K562 (cell line): ENCODE results near the gene DHCR24. TPM values are rescaled to one million over a fixed set of nuclear protein-coding genes. Genes with fewer than 3 reads are reported as not detected.

ENCODE experiments used
- ATAC-seq: fragments of 200-7000 bp; cut with Tn5 transposase; 3 replicates; pipeline ENCODE4 v1.9.1; 2020; ENCODE audit warnings: moderate library complexity
- BruUV-seq: library from RNA; stranded (reverse); fragments of 400-500 nt; replicated peaks from 2 replicates; lab custom pipeline; 2021; lab: Mats Ljungman, UMichigan
- CTCF ChIA-PET: fragments of 300-600 bp; formaldehyde crosslinking; extraction: SDS; loops from one replicate; lab custom pipeline; 2021; ENCODE audit warnings: low intra/inter-chr PET ratio; lab: Yijun Ruan, JAX
- POLR2A ChIA-PET: fragments of 300-600, 350-650 bp; sonication (Branson Sonifier 250); formaldehyde crosslinking; extraction: SDS; loops from one replicate; lab custom pipeline; 2021; ENCODE audit warnings: antibody characterized with exemption, inconsistent platforms; lab: Yijun Ruan, JAX
- DNase-seq, 4 experiments: peaks; one replicate each; pipeline versions ENCODE4 v3.0.0 to v3.0.0-alpha.2; 2011 to 2018; ENCODE audit warnings: low spot score in 3 of 4, mixed read lengths in 3 of 4; ENCODE audit errors: extremely low read depth in 1 of 4
- FAIRE-seq: peaks from 2 replicates; lab custom pipeline; 2011; peaks lifted over from hg19 to GRCh38; lab: Jason Lieb, UNC
- H2AFZ ChIP-seq: 2 replicates; pipeline ENCODE4 v1.6.0; 2011; ENCODE audit warnings: low read depth, low read length, control low read depth, inconsistent platforms
- H3K27ac ChIP-seq: fragments of 200-600 bp; 3 replicates; pipeline ENCODE4 v1.8.0; 2011; ENCODE audit warnings: low read depth, mild to moderate bottlenecking, control low read depth, inconsistent platforms, low read length, moderate library complexity, mixed read lengths; ENCODE audit errors: extremely low read depth
- H3K27me3 ChIP-seq, 2 experiments: fragments of 300-600 bp in 1 of 2; 2 replicates in 1 of 2; 3 replicates in 1 of 2; pipeline versions ENCODE4 v1.6.0 to v1.8.0; 2011; ENCODE audit warnings: inconsistent platforms in 2 of 2, low read length in 2 of 2, mild to moderate bottlenecking in 1 of 2, mixed read lengths in 1 of 2, moderate library complexity in 1 of 2; ENCODE audit not compliant: control insufficient read depth in 2 of 2, insufficient read depth in 2 of 2
- H3K36me3 ChIP-seq: fragments of 300-600 bp; 3 replicates; pipeline ENCODE4 v1.8.0; 2011; ENCODE audit warnings: mild to moderate bottlenecking, low read length, inconsistent platforms; ENCODE audit not compliant: control insufficient read depth, insufficient read depth
- H3K4me1 ChIP-seq, 2 experiments: fragments of 200-600 bp in 1 of 2; replicated peaks in 1 of 2; 2 replicates in 1 of 2; 3 replicates in 1 of 2; pipeline versions ENCODE4 v1.5.1 to v1.8.0; 2011; ENCODE audit warnings: inconsistent platforms in 2 of 2, low read length in 2 of 2, mild to moderate bottlenecking in 1 of 2, mixed read lengths in 1 of 2, moderate library complexity in 1 of 2; ENCODE audit not compliant: control insufficient read depth in 2 of 2, insufficient read depth in 2 of 2
- H3K4me2 ChIP-seq: 2 replicates; pipeline ENCODE4 v1.6.1; 2011; ENCODE audit warnings: low read length, control low read depth, inconsistent platforms, mixed read lengths; ENCODE audit not compliant: insufficient read depth
- H3K4me3 ChIP-seq: fragments of 200-600 bp; sonication (generic), shearing (Covaris generic); 2 replicates; pipeline ENCODE4 v1.5.1; 2016; ENCODE audit warnings: control low read depth, inconsistent platforms
- H3K79me2 ChIP-seq: fragments of 200-600 bp; 3 replicates; pipeline ENCODE4 v1.8.0; 2011; ENCODE audit warnings: low read length, inconsistent platforms; ENCODE audit not compliant: control insufficient read depth, insufficient read depth
- H3K9ac ChIP-seq, 2 experiments: 2 replicates each; pipeline versions ENCODE4 v1.6.0 to v1.6.1; 2011; ENCODE audit warnings: low read depth in 2 of 2, low read length in 2 of 2, control low read depth in 1 of 2, inconsistent platforms in 1 of 2, mild to moderate bottlenecking in 1 of 2, mixed read lengths in 1 of 2; ENCODE audit not compliant: insufficient read depth in 1 of 2
- H3K9me1 ChIP-seq: one replicate; pipeline ENCODE4 v1.6.0; 2011; ENCODE audit warnings: inconsistent platforms, mild to moderate bottlenecking, low read length, moderate library complexity; ENCODE audit not compliant: control insufficient read depth, insufficient read depth
- H3K9me3 ChIP-seq: replicated peaks from 2 replicates; pipeline ENCODE4 v1.5.1; 2011; ENCODE audit warnings: low read depth, low read length, inconsistent platforms; ENCODE audit not compliant: control insufficient read depth, insufficient read depth
- H4K20me1 ChIP-seq: replicated peaks from 2 replicates; pipeline ENCODE4 v1.6.1; 2011; ENCODE audit warnings: low read length, inconsistent platforms, mixed read lengths; ENCODE audit not compliant: control insufficient read depth, insufficient read depth
- in situ Hi-C: fragments of 300-500 bp; cut with MboI; formaldehyde crosslinking; loops from 4 replicates; pipeline ENCODE4 v1.15.0; 2018; ENCODE audit warnings: inconsistent platforms, mixed read lengths
- intact Hi-C: fragments of 100-400 bp; cut with micrococcal nuclease; formaldehyde crosslinking; loops from 2 replicates; pipeline ENCODE4 v1.14.2; 2022
- polyA plus RNA-seq, 8 experiments: library from polyadenylated mRNA; depleted of rRNA in 4 of 8; stranded (reverse) in 5 of 8; unstranded in 3 of 8; fragments of >200 nt; fragmentation: Nextera tagmentation in 2 of 8; fragmentation: Illumina TruSeq in 1 of 8; extraction: Ambion mirVana in 2 of 8; extraction: Trizol in 1 of 8; gene quantifications; 2 replicates each; pipeline versions ENCODE4 v1.2.1 to v1.2.3, GENCODE V29; 2011 to 2014; ENCODE audit warnings: inconsistent platforms in 1 of 8, missing spikeins in 1 of 8
- total RNA-seq, 7 experiments: library from RNA; depleted of rRNA in 6 of 7; stranded (reverse); fragments of >200 nt in 6 of 7; fragmentation: Illumina TruSeq in 2 of 7; extraction: Trizol in 2 of 7; gene quantifications; 2 replicates each; pipeline versions ENCODE4 v1.2.1 to v1.2.3, GENCODE V29; 2011 to 2021; ENCODE audit warnings: low replicate concordance in 1 of 7
- TF ChIP-seq, protein P1 (sequence below), 3 experiments: fragments of 200-800 bp in 1 of 3; sonication (Bioruptor generic) in 1 of 3; sonication (generic) in 1 of 3; formaldehyde crosslinking in 1 of 3; IDR thresholded peaks; 2 replicates each; pipeline versions ENCODE4 v1.6.1 to v1.8.0; 2016 to 2022; ENCODE audit warnings: mild to moderate bottlenecking in 2 of 3, missing compliant biosample characterization in 2 of 3, missing genetic modification characterization in 2 of 3, missing genetic modification reagents in 1 of 3
- TF ChIP-seq, protein P2 (sequence below): fragments of 450-650 bp; IDR thresholded peaks from 2 replicates; pipeline ENCODE4 v1.6.1; 2018; ENCODE audit warnings: mild to moderate bottlenecking, low read depth; ENCODE audit not compliant: partially characterized antibody

DHCR24 gene
- total and polyA plus RNA-seq, 9 of the 15 experiments (the other 6 are each of a cell fraction or from before 2014, with no cell fraction given) = 23.4 to 161 (median 79.9) TPM

DNA sequence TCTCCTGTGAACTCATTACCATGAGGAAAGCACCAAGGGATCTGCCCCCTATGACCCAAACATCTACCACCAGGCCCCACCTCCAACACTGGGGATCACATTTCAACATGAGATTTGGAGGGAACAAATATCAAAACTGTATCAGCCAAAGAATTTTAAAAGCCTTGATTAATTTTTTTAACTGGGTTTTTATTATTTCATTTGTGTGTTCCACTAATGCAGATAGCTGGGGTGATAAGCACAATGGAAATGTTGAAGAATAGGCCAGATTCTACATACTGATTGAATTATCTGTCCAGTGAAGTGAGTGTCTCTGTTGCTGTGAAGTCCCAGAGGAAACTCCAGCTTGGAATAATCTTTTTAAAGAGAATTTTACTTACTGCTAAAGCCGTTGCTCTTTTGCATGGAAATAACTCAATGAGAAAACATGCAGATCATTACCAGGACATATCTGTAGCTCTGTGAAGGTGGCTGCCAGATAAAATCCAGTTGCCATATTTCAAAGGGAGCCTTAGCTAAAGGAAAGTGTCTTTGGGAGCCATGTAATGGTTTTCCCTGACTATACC lies 44.4 kb upstream of the DHCR24 start (continued):
- TF ChIP-seq, protein P1, sequence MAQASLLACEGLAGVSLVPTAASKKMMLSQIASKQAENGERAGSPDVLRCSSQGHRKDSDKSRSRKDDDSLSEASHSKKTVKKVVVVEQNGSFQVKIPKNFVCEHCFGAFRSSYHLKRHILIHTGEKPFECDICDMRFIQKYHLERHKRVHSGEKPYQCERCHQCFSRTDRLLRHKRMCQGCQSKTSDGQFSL (CRISPR knock-in tag; IDR thresholded peaks at IDR 0.05) = no peak
- TF ChIP-seq, protein P1 (tag; IDR thresholded peaks at IDR 0.05) = no peak

DNA sequence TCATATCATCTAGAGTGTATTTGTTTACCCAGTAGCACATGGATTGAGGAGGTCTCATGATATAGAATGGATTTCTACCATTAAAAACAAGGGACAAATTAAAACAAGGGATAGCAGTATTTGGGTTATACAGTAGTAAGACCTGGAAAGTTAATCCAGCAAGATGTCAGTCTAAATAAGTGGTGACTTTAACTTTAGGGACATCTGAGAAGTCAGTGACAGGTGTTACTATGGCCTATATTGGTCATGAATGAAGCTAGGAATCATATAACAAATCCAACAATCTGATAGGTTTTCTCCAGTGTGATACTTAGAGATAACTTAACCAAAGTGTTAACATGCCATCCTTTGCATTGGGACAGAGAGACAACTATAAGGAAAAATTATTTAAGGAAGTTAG lies 42.7 kb upstream of the DHCR24 start:
- Histone ChIP-seq H3K9me3 (0 out of 2 replicates have a peak, but pooled peaks cover 2% of the 10 kb centered on the region), H3K4me1 (peaks cover 0 to 7% of the 10 kb centered on the region in 2 experiments; a peak in 3 of 5 replicates), H3K27me3 (peaks cover 4 to 16% of the 10 kb centered on the region in 2 experiments; a peak in 2 of 5 replicates), H3K9me1 (no peaks in the 10 kb centered on the region), H3K4me2 (no peak overlapping the region)
- POLR2A ChIA-PET = interaction anchor here (0.6 kb wide), 1 partner anchor 17 kb away, joined by 3 read pairs; no protein-coding TSS in a partner anchor
- TF ChIP-seq, protein P2, sequence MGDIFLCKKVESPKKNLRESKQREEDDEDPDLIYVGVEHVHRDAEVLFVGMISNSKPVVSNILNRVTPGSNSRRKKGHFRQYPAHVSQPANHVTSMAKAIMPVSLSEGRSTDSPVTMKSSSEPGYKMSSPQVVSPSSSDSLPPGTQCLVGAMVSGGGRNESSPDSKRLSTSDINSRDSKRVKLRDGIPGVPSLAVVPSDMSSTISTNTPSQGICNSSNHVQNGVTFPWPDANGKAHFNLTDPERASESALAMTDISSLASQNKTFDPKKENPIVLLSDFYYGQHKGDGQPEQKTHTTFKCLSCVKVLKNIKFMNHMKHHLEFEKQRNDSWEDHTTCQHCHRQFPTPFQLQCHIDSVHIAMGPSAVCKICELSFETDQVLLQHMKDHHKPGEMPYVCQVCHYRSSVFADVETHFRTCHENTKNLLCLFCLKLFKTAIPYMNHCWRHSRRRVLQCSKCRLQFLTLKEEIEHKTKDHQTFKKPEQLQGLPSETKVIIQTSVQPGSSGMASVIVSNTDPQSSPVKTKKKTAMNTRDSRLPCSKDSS = no peak
- TF ChIP-seq, all 486 proteins: peak for 0
- H3K79me2 ChIP-seq = no peaks in the 10 kb centered on the region
- H3K27ac ChIP-seq = no peak overlapping the region
- no peaks in the 10 kb centered on the region for H3K36me3 ChIP-seq
- in situ Hi-C loops = no loop called here
- no peaks in the 10 kb centered on the region for H4K20me1 ChIP-seq
- FAIRE-seq = no peak
- CTCF ChIA-PET = no interaction called here
- no peak overlapping the region for H3K4me3 ChIP-seq
- no TSS peak for BruUV-seq
- intact Hi-C loops = loop anchor here (10.0 kb wide), 1 partner anchor 105 kb away; no protein-coding TSS in a partner anchor
- no peak overlapping the region for H3K9ac ChIP-seq
- DNase-seq = no peak
- H2AFZ ChIP-seq = no peak overlapping the region
- no peak for ATAC-seq
